GM19025 (cell line): ENCODE results near the gene ZCCHC2.

Experiments used
- ATAC-seq: cut with Tn5 transposase; IDR thresholded peaks from one replicate; pipeline ENCODE4 v1.9.1; 2021; ENCODE audit warnings: mild to moderate bottlenecking, low read depth, moderate library complexity; ENCODE audit not compliant: unreplicated experiment

The ZCCHC2 gene

DNA sequence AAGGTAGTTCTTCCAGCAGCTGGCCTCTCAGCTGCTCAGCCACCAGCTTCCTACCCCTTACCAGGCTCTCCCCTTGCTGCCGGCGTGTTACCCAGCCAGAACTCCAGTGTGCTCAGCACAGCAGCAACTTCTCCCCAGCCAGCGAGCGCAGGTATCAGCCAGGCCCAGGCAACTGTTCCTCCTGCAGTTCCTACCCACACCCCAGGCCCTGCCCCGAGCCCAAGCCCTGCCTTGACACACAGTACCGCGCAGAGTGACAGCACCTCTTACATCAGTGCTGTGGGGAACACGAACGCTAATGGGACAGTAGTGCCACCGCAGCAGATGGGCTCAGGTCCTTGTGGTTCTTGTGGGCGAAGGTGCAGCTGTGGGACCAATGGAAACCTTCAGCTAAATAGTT lies 52.0 kb downstream of the ZCCHC2 start:
- no peak for ATAC-seq

DNA sequence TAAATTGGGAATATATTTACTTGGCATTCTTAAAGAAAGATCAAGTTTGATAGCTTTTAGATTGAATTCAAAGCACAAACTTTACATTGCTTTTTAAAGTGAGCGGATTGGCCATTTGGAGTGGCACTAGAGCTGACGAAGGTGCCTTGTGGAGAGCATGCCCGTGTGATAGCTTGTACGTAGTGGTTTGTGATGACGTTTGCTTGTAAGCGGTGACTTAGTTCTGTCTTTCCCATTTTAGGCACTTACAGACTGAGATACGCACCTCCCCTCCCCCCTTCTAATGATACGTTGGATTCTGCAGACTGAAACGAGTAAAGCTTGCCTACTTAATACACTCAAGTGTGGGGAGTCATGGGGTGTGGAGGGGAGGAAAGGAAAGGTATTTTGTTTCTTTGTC lies 53.4 kb downstream of the ZCCHC2 start:
- no peak for ATAC-seq

DNA sequence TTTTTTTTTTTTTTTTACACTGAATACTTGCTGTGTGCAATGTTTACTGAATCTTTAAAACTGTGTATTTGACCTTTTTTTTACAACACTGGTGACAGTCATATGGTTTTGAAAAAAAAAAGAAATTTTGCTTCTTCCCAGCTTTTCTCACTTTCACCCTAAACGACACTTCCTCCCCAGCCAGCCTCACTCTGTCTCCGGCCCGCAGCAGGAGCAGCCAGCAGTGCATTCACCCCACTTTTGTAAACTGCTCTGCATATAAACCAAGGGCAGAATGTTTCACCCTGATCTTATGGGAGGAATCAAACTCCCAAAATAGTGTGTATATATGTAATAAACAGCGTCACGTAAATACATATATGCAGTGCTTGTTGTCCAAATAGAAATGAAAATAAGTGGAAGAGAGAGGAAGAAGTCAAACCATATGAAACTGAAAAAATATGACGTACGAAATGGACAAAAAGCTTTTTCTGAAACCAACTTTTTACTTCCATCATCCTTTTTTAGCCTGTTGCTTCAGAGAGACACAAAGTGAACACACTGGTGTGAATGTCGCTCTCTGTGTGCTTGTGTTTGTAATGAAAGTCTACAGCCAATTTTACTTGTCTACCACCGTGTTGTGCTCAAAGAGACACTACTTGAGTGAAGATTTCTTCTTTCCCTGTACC lies 54.2 kb downstream of the ZCCHC2 start:
- peak; percentile 65 for ATAC-seq

DNA sequence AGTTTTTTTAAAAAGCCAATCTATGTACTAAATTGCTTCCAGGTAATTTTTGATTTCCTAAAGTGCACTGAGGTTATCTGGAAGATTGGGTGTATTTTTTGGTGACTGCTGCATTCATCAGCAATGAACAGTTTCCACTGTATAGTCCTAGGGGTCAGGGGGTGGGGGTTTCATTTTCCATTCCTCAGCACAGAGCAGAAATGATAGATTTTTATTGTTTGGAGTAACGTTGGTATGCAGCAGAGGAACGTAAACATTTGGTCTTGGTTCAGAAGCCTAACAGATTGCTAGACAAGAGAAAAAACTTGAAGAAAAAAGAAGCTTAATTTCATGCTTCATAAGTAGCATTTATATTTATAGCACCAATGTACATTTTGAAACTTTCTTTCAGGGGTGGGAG lies 54.9 kb downstream of the ZCCHC2 start:
- no peak for ATAC-seq

DNA sequence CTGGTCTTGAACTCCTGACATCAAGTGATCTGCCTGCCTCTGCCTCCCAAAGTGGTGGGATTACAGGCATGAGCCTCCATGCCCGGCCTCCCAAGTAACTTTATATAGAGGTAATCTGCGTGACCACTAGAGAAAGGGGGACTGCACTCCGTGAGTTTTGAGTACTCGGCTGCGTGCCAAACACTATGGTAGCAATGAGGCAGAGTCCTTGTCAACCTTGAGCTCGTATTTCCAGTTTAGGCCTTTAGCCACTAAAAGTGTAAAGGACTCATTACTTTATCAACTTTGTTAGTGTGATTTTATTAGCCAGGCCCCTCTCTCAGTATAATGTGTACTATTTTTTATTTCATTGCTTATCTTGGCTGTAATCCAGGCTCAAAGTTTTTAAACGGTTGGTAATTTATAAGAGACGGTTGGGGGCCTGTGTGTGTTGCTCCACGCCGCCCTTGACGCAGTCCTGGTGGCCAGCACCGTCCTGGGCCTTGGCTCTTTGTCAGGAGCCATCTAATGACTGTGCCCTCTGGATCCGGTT lies 56.2 kb downstream of the ZCCHC2 start:
- no peak for ATAC-seq

DNA sequence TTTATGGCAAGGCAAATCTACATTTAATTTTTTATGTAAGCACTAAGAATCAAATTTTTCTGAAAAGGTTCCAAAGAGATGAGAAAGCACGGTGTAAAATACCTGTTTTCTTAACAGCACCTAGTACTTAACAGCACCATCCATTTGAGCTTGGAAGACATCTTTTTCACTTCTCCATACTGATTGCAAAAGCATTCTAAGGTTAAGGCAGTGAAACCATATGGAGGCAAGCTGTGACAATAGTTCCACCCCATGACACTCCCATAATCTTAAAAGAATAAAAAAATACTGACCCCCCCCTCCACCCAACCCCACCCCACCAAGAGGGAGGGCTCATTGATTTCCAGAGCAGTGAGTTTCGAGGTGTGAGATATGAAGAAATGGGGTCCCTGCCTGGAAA lies 60.6 kb downstream of the ZCCHC2 start:
- ATAC-seq = no peak

DNA sequence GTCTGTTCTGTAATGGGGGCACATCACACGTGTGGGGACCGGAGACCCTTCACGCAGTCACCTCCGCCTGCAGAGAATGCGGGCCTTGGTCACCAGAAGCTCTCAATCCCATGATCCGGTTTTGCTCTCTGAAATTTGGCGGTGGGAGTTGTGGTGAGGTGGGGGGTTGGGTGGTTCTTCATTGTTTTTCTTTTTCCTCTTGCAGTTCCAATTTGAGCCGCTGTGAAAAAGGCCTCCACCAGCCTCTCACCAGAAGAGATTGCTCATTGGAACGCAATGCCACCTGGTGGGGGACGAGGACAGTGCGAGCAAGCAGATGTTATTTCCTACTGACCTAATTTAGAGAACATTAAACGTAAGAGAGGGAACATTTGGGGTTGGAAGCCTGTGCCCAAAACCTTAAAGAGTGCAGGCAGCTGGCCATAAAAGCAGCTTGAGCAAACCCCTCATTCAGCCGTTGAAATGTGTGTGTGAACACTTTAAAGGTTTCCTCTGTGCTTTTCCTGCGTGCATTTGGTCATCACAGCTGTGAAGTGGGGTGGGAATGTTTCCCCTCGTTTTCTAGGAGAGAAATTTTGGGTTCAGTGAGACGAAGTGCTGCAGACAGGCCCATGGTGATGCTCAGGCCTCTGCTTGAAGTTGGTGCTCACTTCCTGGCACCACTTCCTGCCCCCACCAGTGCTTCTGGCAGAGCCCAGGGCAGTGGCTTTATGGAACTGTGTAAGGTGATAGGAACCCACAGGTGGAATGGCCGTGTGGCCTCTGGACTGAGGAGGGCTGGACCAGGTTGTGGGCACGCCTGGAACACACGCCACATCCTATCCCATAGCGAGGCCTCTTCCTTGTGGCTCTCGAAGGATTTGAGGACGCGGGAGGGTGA lies 61.7 kb downstream of the ZCCHC2 start:
- peak; percentile 65 for ATAC-seq

DNA sequence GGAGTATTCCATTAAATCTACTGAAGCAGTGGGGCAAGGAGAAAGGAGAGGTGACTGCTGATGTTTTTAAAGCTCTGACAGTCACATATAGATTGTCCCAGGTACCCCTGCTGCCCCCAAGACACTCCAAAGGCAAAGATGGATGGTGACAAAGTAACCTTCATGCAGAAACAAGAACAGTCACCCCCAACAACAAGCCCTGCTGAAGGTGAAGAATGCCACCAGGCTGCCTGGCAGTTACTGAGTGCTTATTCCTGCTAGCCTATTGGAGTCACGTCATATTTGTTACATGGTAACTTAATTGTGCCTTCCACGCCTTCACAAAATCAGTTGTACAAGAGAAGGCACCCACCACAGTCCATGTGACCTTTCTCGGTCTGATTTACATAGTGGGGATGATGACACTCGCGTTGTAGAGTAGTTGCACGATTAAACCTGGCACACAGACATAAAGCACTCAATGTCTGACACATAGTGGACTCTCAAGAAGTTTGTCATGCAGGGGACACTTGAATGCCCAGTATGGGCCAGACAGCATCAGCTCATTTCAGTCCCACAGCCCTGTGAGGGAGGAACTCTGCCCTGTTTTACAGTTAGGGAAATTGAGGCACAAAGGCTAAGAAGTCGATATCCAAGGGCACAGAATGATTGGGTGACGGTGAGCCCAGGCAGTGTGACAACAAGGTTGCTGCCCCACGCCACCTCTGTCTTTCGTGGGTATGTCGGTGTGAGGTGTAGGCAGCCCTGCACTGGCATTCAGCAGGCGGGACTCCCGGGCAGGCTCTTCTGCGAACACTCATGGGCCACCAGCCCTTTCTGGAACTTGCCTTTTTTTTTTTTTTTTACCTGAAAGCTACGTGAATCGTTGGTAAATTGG lies 62.7 kb downstream of the ZCCHC2 start:
- peak; percentile 29 for ATAC-seq

DNA sequence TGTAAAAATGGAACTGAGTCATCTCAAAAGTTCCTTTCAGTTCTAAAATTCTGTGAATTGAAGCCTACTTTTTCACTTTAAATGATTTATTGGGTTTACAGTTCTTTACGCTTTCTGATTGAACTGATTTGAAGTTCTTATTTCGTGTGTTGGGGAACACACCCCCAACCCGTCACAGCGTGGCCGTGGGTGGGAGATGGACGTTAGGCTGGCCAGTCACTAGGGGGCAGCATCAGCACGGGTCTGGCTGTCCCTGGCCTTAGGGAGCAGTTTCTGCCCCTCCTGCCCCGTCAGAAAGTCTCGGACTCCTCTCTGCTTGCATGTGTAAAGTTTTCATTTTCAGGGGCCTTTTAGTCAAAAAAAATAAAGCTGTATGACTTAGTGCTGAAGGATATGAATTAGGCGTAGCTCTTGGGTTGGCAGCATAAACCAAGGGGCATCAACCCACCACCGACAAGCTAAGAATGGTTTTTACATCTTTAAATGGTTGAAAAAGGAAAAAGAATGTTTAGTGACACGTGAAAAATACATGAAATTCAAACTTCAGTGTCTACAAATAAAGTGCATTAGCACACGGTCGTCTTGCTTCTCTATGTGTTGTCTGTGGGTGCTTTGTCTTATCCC lies 63.4 kb downstream of the ZCCHC2 start:
- ATAC-seq = peak; percentile 72

DNA sequence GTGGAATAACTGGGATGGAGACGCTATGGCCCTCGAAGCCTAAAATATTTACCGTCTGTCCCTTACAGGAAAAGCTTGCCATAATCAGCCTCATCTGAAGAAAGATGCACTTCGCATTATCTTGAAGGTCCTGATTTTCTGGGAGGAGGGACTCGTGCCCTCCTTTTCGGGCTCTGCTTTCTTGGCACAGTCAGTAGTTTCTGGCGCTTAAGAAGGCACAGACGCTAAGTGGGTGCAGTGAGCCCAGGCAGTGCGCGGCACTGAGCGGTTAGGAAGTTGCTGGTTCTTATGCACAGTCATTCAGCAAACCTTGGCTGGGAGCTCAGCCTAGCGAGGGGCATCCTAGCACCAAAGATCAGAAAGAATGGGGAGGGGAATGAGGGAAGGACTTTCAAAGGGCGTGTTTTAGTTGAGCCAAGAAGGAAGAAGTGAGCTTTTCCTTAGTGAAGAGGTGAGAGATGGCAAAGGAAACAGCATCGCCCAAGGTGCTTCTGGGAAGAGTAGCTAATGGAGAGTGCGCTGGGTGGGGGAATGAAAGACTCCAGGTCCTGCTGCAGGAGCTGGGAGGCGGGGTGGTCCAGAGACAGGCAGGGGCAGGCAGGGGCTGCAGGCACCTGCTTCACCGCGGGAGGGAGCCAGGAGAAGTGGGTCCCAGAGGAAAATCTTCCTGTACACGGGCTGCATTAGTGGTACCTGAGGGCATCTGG lies 64.1 kb downstream of the ZCCHC2 start:
- no peak for ATAC-seq

DNA sequence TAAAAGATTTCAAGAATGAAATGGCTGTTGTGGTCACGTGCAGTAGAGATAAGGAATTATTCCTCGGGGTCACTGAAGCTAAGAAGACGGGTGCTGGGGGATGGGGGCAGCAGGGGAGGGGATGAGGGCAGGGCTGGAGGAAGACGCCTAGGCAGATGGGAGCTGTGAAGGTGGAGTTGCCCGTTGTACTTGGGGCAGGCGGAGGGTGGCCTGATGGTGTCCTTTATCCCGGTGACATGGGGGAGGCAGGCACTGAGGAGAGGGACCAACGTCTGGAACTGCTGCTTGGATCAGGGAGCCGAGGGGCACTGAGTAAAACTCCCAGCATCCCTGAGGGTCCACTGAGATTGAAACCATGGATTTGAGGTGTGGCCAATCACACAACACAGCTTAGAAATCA lies 64.9 kb downstream of the ZCCHC2 start:
- no peak for ATAC-seq

DNA sequence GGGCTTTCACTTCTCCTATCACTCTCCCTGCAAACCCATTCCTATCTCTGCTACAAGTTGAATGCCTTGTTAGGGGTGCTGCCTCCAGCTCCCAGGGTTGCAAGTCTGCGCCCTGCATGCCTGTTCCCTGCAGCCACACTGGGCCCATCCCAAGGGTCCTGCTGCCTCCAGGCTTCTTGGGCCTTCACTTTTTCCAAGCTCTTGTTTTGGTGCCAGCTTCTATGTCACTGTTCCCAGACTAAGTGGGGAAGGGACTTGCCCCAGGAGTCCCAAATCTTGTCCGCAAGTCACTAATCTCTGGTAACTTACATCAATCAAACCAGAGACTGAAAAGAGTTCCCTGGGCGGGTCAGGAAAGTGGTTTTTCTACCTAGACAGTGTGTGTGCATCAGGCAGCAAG lies 65.4 kb downstream of the ZCCHC2 start:
- no peak for ATAC-seq

DNA sequence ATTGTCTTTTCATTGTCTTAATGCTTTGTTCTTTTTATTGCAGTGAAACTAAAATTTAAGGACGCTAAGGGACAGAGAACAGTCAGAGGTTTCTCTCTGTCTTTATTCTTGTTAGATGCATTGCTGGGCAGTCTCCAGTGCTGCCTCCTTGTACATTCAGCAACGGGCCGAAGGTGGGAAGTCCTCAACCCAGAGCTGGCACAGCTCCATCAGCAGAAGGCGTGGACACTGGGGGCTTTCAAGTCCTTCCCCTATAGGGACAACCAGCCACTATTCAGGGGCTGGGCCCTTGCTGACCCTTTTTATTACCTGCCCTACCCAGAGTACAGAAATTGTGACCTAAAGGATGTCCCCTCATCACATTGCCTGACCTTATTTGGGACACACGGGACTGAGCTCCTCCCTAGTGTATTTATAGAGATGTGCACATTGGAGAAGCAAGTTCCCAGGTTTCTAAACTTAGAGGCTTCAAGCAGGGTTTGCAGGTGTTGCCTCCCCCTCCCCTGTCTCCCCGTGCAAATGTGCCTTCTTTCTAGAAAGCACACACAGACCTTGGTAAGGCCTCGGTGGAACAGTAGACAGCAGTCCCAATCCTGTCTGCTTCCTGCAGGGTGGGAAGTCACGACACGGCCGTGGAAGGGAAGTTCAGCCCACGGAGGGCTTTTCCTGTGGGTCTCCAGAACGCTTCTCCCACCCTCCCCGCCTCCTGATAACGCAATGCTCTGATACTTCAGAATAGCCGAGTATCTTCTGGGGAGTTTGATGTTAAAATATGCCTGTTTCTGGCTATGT lies 68.2 kb downstream of the ZCCHC2 start:
- no peak for ATAC-seq

DNA sequence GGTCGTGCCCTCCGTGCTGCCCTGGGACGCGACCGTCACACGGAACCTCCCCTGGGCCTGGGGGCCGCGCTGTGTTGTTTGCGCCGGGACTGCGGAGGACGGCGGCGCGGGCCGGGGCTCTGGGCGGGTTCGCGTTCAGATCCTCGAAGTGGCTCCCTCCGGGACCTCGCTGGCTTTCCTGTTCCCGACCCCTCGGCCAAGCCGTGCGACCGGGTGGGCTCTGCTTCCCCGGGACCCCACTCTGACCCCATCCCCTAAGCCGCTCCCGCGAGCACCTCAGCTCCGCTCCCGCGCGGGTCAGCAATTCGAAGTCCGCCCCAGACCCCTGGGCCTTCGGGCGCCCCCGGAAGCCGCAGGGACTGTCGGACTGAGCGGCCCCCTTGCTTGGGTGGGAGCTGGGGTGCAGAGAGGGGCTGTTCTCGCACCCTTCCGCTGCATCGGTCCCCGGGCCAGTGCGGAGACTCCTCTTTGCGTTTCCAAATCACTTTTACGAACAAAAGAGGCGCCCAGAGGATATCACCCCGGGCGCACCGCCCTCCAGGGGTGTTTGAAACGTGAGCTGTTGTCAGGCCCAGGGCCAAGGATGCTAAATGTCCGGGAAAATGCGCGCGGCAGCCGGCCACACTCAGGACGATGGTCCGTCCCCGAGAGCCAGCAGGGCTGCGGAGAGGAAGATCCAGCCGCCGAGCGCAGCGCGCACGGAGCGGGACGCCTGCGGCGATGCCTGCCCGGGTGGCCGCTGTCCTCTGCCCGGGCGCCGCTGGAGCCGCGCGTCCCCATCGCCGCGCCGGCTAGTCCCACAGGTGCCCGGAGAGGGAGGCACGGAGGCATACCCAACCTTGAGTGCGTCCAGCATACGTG lies 73.5 kb downstream of the ZCCHC2 start:
- no peak for ATAC-seq

DNA sequence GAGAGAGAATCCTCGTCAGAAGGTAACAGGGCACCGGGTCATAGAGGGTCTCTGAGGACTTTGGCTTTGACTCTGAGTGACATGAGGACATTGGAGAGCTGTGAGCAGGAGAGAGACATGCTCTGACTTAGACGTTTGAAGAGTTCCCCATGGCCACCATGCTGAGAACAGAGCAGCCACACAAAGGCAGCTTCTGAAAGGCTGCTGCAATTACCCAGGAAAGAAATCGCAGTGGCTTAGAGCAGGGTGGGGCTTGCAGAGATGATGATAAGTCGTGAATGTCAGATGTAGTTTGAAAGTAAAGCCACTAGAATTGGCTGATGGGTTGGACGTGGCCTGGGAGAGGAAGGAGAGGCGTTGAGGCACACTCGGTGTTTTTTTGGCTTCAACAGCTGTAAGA lies 79.0 kb downstream of the ZCCHC2 start:
- ATAC-seq = no peak

DNA sequence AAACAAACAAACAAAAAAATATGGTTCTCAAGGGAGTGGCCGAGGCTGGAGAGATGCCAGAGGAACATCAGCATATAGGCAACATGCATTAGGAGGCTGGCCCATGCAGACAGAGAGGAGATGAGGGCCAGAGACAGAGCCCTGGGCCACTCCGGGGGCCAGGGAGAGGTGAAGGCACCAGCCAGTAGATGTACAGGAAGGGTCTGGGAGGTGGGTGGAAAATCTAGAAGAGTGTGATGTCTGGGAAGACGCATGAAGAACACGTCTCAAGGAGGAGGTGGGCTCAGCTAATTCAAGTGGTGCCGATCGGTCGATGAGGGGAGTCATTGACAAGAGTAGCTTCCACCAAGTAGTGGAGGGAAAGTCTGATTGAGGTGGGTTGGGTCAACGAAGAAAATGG lies 79.9 kb downstream of the ZCCHC2 start:
- no peak for ATAC-seq

DNA sequence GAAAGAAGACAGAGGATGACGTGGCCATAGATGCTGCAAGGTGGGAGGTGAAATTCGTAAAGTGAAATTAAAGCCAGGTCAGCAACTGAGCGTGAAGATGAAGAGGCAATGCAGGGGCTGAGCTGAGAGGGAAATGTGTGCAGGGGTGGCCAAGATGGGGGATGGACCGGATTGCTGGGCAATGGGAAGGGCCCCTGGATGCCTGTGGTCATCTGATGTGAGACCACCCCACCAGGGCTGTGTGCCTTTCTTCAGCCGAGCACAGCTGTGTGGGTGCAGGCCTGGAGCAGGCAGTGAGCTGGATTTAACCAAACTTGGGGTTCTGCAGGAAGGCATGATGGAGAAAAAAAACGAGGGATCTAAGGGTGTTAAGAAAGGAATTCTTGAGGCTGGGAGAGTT lies 80.4 kb downstream of the ZCCHC2 start:
- no peak for ATAC-seq

DNA sequence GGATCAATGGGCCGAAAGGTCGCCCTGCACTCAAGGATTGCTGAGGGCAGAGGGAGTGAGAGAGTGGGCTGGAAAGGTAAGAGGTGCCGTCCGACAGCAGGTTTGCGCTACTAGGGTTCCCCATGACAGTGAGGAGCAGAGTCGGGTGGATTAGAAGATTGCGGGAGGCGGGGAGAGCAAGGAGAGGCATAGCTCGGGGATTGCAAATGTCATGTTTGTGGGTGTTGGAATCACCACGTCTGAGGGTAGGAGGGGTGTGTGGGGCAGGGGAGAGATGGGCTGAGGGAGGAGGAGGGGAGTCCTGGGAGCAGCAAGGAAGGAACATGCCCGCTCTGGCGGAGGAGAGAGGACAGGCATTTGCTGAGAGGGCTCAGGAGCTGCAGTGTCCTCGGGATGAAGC lies 81.2 kb downstream of the ZCCHC2 start:
- ATAC-seq = no peak
